OCI-LY3 (cell line): ENCODE measurements around the gene MGME1.

Experiments used
- EZH2phosphoT487 ChIP-seq: fragments of 200-600 bp; shearing (Covaris generic); IDR thresholded peaks from 2 replicates; pipeline ENCODE4 v1.6.1; 2018; ENCODE audit warnings: antibody characterized with exemption, mixed run types, low read depth
- TF ChIP-seq, protein P1 (sequence below): fragments of 200-600, 300-600 bp; sonication (generic); IDR thresholded peaks from 2 replicates; pipeline ENCODE4 v1.5.1; 2014; ENCODE audit warnings: antibody characterized with exemption, low read length, low read depth

DNA sequence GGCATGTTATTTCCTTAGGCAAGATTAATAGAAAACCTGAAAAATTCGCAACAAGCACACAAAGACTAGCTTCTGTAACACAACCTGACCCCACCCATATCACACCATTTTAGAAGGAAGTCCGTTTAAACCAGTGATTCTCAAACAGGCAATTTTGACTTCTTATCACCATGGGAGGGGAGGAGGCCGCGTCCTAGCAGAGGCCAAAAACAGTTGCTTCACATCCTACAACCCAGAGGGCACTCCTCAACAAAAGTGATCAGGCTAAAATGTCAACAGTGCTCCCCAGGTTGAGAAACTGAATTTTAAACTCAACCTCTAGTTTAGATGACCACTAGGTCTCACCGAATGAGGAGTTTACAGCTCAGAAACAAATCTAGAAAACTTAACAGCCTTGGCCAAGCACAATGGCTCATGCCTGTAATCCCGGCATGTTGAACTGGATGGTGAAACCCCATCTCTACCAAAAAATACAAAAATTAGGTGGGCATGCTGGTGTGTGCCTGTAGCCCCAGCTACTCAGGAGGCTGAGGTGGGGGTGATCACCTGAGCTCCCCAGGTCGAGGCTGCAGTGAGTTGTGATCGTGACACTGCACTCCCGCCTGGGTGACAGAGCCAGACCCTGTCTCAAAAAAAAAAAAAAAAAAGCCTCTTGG is 3.6 kb upstream of the MGME1 start:
- TF ChIP-seq EZH2phosphoT487: no peak
- TF ChIP-seq, protein P1, sequence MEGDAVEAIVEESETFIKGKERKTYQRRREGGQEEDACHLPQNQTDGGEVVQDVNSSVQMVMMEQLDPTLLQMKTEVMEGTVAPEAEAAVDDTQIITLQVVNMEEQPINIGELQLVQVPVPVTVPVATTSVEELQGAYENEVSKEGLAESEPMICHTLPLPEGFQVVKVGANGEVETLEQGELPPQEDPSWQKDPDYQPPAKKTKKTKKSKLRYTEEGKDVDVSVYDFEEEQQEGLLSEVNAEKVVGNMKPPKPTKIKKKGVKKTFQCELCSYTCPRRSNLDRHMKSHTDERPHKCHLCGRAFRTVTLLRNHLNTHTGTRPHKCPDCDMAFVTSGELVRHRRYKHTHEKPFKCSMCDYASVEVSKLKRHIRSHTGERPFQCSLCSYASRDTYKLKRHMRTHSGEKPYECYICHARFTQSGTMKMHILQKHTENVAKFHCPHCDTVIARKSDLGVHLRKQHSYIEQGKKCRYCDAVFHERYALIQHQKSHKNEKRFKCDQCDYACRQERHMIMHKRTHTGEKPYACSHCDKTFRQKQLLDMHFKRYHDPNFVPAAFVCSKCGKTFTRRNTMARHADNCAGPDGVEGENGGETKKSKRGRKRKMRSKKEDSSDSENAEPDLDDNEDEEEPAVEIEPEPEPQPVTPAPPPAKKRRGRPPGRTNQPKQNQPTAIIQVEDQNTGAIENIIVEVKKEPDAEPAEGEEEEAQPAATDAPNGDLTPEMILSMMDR: no peak
